SK-N-MC (cell line): Measurements from ENCODE around the gene BTN3A1.

Experiments
- EZH2 ChIP-seq: fragments of 200-600 bp; sonication (generic); IDR thresholded peaks from one replicate; pipeline ENCODE4 v1.6.1; 2017; ENCODE audit warnings: antibody characterized with exemption
- POLR2AphosphoS5 ChIP-seq: IDR thresholded peaks from 2 replicates; pipeline ENCODE4 v1.6.1; 2012; ENCODE audit warnings: mild to moderate bottlenecking, low read depth, low read length, borderline replicate concordance

GRCh38 chr6:26363882-26364701, 38.0 kb upstream of the BTN3A1 start:
- no peak for TF ChIP-seq POLR2AphosphoS5
- no peak for TF ChIP-seq EZH2
